HG02642 (cell line): ENCODE results near the gene ST6GALNAC6.
"Not testable (repeated sequence)": the region's sequence is repeated elsewhere in the genome, so short reads cannot be mapped to it uniquely, and the experiment has no call there.

ENCODE experiments used
- ATAC-seq: cut with Tn5 transposase; IDR thresholded peaks from one replicate; pipeline ENCODE4 v1.9.1; 2021; ENCODE audit warnings: mild to moderate bottlenecking; ENCODE audit not compliant: unreplicated experiment, poor library complexity

ST6GALNAC6 gene

GRCh38 chr9:127841087-127841835 lies 58.1 kb downstream of the ST6GALNAC6 start:
- ATAC-seq = no peak

- no peak for ATAC-seq
Measured at GRCh38 chr9:127838375-127839078, 60.9 kb downstream of the ST6GALNAC6 start.

- no peak for ATAC-seq
Measured at GRCh38 chr9:127837346-127837745, 62.1 kb downstream of the ST6GALNAC6 start.

- ATAC-seq = not testable (repeated sequence)
Measured at GRCh38 chr9:127836561-127836960, 62.8 kb downstream of the ST6GALNAC6 start.

- no peak for ATAC-seq
Measured at GRCh38 chr9:127835991-127836516, 63.3 kb downstream of the ST6GALNAC6 start.
